Measurements from ENCODE around the gene SNHG17.

SNHG17 gene

DNA sequence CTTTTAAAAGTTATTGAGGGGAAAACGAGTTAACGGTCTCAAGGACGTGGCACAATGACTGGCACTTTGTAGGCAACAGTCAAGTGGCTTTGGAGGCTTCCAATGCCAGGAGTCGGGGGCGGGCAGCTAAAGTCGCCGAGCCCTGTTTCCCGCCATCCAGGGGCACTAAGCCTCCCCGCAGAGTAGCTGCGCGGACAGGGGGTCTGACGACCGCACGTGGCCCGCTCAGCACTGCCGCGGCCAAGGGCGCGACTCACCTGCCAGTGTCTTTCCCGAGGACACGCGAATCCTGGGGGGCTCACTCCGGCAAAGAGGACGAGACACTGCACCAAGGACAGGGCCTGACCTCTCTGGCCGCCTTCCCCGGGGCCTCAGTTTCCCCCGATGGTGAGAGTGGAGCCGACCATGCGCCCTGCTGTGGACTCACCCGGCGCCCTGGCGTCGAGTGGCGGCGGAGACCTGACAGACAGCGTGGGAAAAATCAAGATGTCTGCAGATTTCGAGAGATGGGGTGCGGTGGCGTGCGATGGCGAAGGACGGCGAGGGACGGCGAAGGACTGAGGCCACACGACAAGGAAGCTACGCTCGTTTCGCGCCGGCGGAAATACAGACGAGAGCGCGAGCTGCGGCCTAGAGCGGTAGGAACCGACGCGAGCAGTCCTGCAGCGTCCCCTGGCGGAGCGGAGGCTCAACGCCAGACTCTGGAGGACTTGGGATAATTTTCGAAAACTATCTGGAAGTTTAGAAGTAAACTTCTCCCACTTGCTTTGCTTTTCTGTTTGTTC is at the start of gene SNHG17:
Gene SNHG17 (minus strand): TSS at position 559 of the 785 bp plus-strand sequence.
- DNase-seq (ENCODE audit: low spot score) = peak; percentile 87
- in situ Hi-C loops (cut with MboI; ENCODE audit: low pct_unique_long_range_greater_than_20kb, low sequenced_read_pairs, unreplicated experiment) = no loop called here
- TF ChIP-seq, protein P1, sequence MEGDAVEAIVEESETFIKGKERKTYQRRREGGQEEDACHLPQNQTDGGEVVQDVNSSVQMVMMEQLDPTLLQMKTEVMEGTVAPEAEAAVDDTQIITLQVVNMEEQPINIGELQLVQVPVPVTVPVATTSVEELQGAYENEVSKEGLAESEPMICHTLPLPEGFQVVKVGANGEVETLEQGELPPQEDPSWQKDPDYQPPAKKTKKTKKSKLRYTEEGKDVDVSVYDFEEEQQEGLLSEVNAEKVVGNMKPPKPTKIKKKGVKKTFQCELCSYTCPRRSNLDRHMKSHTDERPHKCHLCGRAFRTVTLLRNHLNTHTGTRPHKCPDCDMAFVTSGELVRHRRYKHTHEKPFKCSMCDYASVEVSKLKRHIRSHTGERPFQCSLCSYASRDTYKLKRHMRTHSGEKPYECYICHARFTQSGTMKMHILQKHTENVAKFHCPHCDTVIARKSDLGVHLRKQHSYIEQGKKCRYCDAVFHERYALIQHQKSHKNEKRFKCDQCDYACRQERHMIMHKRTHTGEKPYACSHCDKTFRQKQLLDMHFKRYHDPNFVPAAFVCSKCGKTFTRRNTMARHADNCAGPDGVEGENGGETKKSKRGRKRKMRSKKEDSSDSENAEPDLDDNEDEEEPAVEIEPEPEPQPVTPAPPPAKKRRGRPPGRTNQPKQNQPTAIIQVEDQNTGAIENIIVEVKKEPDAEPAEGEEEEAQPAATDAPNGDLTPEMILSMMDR (IDR thresholded peaks at IDR 0.05; ENCODE audit: extremely low read depth, insufficient read depth, missing control alignments) = peak; percentile 100

GRCh38 chr20:38479596-38479995 is 44.5 kb upstream of the SNHG17 start:
- in situ Hi-C loops (cut with MboI; ENCODE audit: low pct_unique_long_range_greater_than_20kb, low sequenced_read_pairs, unreplicated experiment) = no loop called here
- DNase-seq (ENCODE audit: low spot score) = no peak
- TF ChIP-seq, protein P1 (IDR thresholded peaks at IDR 0.05; ENCODE audit: extremely low read depth, insufficient read depth, missing control alignments) = no peak

DNA sequence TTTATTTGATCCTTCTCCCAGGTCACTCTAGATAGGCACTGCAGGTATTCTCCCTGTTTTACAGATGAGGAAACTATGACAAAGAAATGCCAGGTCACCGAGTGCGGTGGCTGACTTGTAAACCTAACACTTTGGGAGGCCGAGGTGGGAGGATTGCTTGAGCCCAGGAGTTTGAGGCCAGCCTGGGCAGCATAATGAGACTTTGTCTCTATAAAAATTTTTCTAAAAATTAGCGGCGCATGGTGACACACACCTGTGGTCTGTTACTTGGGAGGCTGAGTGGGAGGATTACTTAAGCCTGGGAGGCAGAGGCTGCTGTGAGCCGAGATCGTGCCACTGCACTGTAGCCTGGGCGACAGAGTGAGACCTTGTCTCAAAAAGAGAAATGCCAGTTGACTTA is 42.6 kb upstream of the SNHG17 start:
- TF ChIP-seq, protein P1 (IDR thresholded peaks at IDR 0.05; ENCODE audit: extremely low read depth, insufficient read depth, missing control alignments) = no peak
- no peak for DNase-seq (ENCODE audit: low spot score)
- in situ Hi-C loops (cut with MboI; ENCODE audit: low pct_unique_long_range_greater_than_20kb, low sequenced_read_pairs, unreplicated experiment) = no loop called here

GRCh38 chr20:38473367-38473795 is 38.3 kb upstream of the SNHG17 start:
- peak; percentile 37 for DNase-seq (ENCODE audit: low spot score)
- in situ Hi-C loops (cut with MboI; ENCODE audit: low pct_unique_long_range_greater_than_20kb, low sequenced_read_pairs, unreplicated experiment) = no loop called here

GRCh38 chr20:38472513-38473366 is 37.6 kb upstream of the SNHG17 start, which contains the start of gene RALGAPB:
Gene RALGAPB, plus strand, starts transcription at chr20:38472843. Its CDS starts 15,590 bp downstream, at chr20:38488433.
- TF ChIP-seq, protein P1 (IDR thresholded peaks at IDR 0.05; ENCODE audit: extremely low read depth, insufficient read depth, missing control alignments) = peak; percentile 37
- in situ Hi-C loops (cut with MboI; ENCODE audit: low pct_unique_long_range_greater_than_20kb, low sequenced_read_pairs, unreplicated experiment) = no loop called here
- peak; percentile 98 for DNase-seq (ENCODE audit: low spot score)

More at GRCh38 chr20:38473367-38473795, 38.3 kb upstream of the SNHG17 start:
- TF ChIP-seq, protein P1 (IDR thresholded peaks at IDR 0.05; ENCODE audit: extremely low read depth, insufficient read depth, missing control alignments) = no peak

GRCh38 chr20:38471987-38472512 is 36.9 kb upstream of the SNHG17 start:
- TF ChIP-seq, protein P1 (IDR thresholded peaks at IDR 0.05; ENCODE audit: extremely low read depth, insufficient read depth, missing control alignments) = no peak
- in situ Hi-C loops (cut with MboI; ENCODE audit: low pct_unique_long_range_greater_than_20kb, low sequenced_read_pairs, unreplicated experiment) = no loop called here
- no peak for DNase-seq (ENCODE audit: low spot score)

All from GM13977 (cell line).